Measurements from ENCODE around the gene GAS1. TPM values are rescaled to one million over a fixed set of nuclear protein-coding genes. Genes with fewer than 3 reads are reported as not detected.

GAS1 gene
- total RNA-seq, 1 experiment from 2014 or later: not detected

GRCh38 chr9:86991077-86991476 lies 43.8 kb upstream of the GAS1 start:
- Histone ChIP-seq H2AFZ (ENCODE audit: low read length) (no peak overlapping the region), H3F3A (ENCODE audit: low read length, unreplicated experiment) (no peaks in the 10 kb centered on the region), H3K27ac (ENCODE audit: low read length) (no peak overlapping the region), H4K20me1 (ENCODE audit: low read length) (no peaks in the 10 kb centered on the region), H3K4me1 (ENCODE audit: insufficient read depth, low read length) (no peaks in the 10 kb centered on the region), H3K36me3 (ENCODE audit: low read depth, low read length) (no peaks in the 10 kb centered on the region), H3K4me2 (ENCODE audit: low read length) (no peak overlapping the region), H3K9me3 (ENCODE audit: low read length) (no peaks in the 10 kb centered on the region), H3K4me3 (ENCODE audit: low read length) (no peak overlapping the region), H3K9ac (ENCODE audit: low read length) (no peak overlapping the region), H3K9me2 (replicated peaks; ENCODE audit: low read length) (no peaks in the 10 kb centered on the region), H3K79me2 (ENCODE audit: low read length) (no peaks in the 10 kb centered on the region), H3K27me3 (ENCODE audit: low read length) (no peaks in the 10 kb centered on the region)
- intact Hi-C loops (cut with micrococcal nuclease): no loop called here
- ChIA-PET POLR2A (ENCODE audit: unreplicated experiment) (no interaction called here), CTCF (no interaction called here)
- no peak for ATAC-seq
- TF ChIP-seq EZH2 (IDR thresholded peaks at IDR 0.05; ENCODE audit: low read length, unreplicated experiment) (no peak), CTCF (conservative IDR thresholded peaks at IDR 0.05; ENCODE audit: low read depth, low read length) (no peak), EZH2phosphoT487 (IDR thresholded peaks at IDR 0.05; ENCODE audit: borderline replicate concordance, low read length) (no peak)
- BruUV-seq (replicated peaks): no TSS peak
- DNase-seq: no peak

GRCh38 chr9:86990290-86990689 lies 43.0 kb upstream of the GAS1 start:
- Histone ChIP-seq H3K4me3 (ENCODE audit: low read length) (no peak overlapping the region), H4K20me1 (ENCODE audit: low read length) (no peaks in the 10 kb centered on the region), H2AFZ (ENCODE audit: low read length) (no peak overlapping the region), H3K27me3 (ENCODE audit: low read length) (no peaks in the 10 kb centered on the region), H3K9me2 (replicated peaks; ENCODE audit: low read length) (no peaks in the 10 kb centered on the region), H3K4me2 (ENCODE audit: low read length) (no peak overlapping the region), H3K9me3 (ENCODE audit: low read length) (no peaks in the 10 kb centered on the region), H3K79me2 (ENCODE audit: low read length) (no peaks in the 10 kb centered on the region), H3K27ac (ENCODE audit: low read length) (no peak overlapping the region), H3F3A (ENCODE audit: low read length, unreplicated experiment) (no peaks in the 10 kb centered on the region), H3K36me3 (ENCODE audit: low read depth, low read length) (no peaks in the 10 kb centered on the region), H3K9ac (ENCODE audit: low read length) (no peak overlapping the region), H3K4me1 (ENCODE audit: insufficient read depth, low read length) (no peaks in the 10 kb centered on the region)
- no peak for DNase-seq
- POLR2A ChIA-PET (ENCODE audit: unreplicated experiment): no interaction called here
- TF ChIP-seq CTCF (conservative IDR thresholded peaks at IDR 0.05; ENCODE audit: low read depth, low read length) (no peak), EZH2 (IDR thresholded peaks at IDR 0.05; ENCODE audit: low read length, unreplicated experiment) (no peak), EZH2phosphoT487 (IDR thresholded peaks at IDR 0.05; ENCODE audit: borderline replicate concordance, low read length) (no peak)
- no peak for ATAC-seq
- intact Hi-C loops (cut with micrococcal nuclease): no loop called here
- no TSS peak for BruUV-seq (replicated peaks)
- CTCF ChIA-PET: no interaction called here

GRCh38 chr9:86987900-86988299 lies 40.6 kb upstream of the GAS1 start:
- Histone ChIP-seq H3K9me3 (ENCODE audit: low read length) (no peaks in the 10 kb centered on the region), H3K9ac (ENCODE audit: low read length) (no peak overlapping the region), H3K4me2 (ENCODE audit: low read length) (no peak overlapping the region), H3K4me1 (ENCODE audit: insufficient read depth, low read length) (no peaks in the 10 kb centered on the region), H3K4me3 (ENCODE audit: low read length) (no peak overlapping the region), H3K79me2 (ENCODE audit: low read length) (no peaks in the 10 kb centered on the region), H3K27me3 (ENCODE audit: low read length) (peaks cover 6% of the 10 kb centered on the region; the same call in 1 of the 2 replicates), H3F3A (ENCODE audit: low read length, unreplicated experiment) (no peaks in the 10 kb centered on the region), H4K20me1 (ENCODE audit: low read length) (no peaks in the 10 kb centered on the region), H3K9me2 (replicated peaks; ENCODE audit: low read length) (no peaks in the 10 kb centered on the region), H2AFZ (ENCODE audit: low read length) (no peak overlapping the region), H3K36me3 (ENCODE audit: low read depth, low read length) (no peaks in the 10 kb centered on the region), H3K27ac (ENCODE audit: low read length) (no peak overlapping the region)
- intact Hi-C loops (cut with micrococcal nuclease): no loop called here
- TF ChIP-seq EZH2phosphoT487 (IDR thresholded peaks at IDR 0.05; ENCODE audit: borderline replicate concordance, low read length) (no peak), CTCF (conservative IDR thresholded peaks at IDR 0.05; ENCODE audit: low read depth, low read length) (no peak), EZH2 (IDR thresholded peaks at IDR 0.05; ENCODE audit: low read length, unreplicated experiment) (no peak)
- DNase-seq (no peak), ATAC-seq (no peak)
- POLR2A ChIA-PET (ENCODE audit: unreplicated experiment): no interaction called here
- CTCF ChIA-PET: no interaction called here
- BruUV-seq (replicated peaks): no TSS peak

Data from PC-3 (cell line).